Measurements from ENCODE around the gene RET.

- TF ChIP-seq YY1 (IDR thresholded peaks at IDR 0.05; ENCODE audit: insufficient read depth, insufficient read length) (no peak), ZNF274 (IDR thresholded peaks at IDR 0.05; ENCODE audit: low read depth, low read length) (no peak), SUZ12 (IDR thresholded peaks at IDR 0.05; ENCODE audit: extremely low read depth, insufficient read depth, insufficient read length) (no peak)
These were observed 17.2 kb downstream of the RET start for GRCh38 chr10:43094085-43094484.
